Endodermal cell (in vitro differentiated cells): ENCODE measurements around the gene PITPNC1. TPM values are rescaled to one million over a fixed set of nuclear protein-coding genes. Genes with fewer than 3 reads are reported as not detected.

ENCODE experiments used
- DNase-seq: peaks from one replicate; pipeline ENCODE4 v3.0.0-alpha.2; 2017
- H3K27ac ChIP-seq: 2 replicates; pipeline ENCODE4 v1.5.1; 2013; ENCODE audit warnings: mild to moderate bottlenecking, low read depth, low read length, moderate library complexity
- H3K27me3 ChIP-seq: 2 replicates; pipeline ENCODE4 v1.6.1; 2013; ENCODE audit warnings: mild to moderate bottlenecking, low read length, moderate library complexity; ENCODE audit not compliant: insufficient read depth, control insufficient read depth, poor library complexity, severe bottlenecking
- H3K36me3 ChIP-seq: 2 replicates; pipeline ENCODE4 v1.7.0; 2013; ENCODE audit warnings: mild to moderate bottlenecking, low read length, moderate library complexity; ENCODE audit not compliant: control insufficient read depth, insufficient read depth
- H3K4me1 ChIP-seq: one replicate; pipeline ENCODE4 v1.7.0; 2013; ENCODE audit warnings: low read length; ENCODE audit not compliant: control insufficient read depth, insufficient read depth
- H3K4me3 ChIP-seq: 2 replicates; pipeline ENCODE4 v1.5.1; 2013; ENCODE audit warnings: mild to moderate bottlenecking, low read length, moderate library complexity
- H3K9ac ChIP-seq: 2 replicates; pipeline ENCODE4 v1.6.1; 2013; ENCODE audit warnings: mild to moderate bottlenecking, low read length, moderate library complexity; ENCODE audit not compliant: poor library complexity, severe bottlenecking; ENCODE audit errors: extremely low read depth
- H3K9me3 ChIP-seq: 2 replicates; pipeline ENCODE4 v1.6.1; 2013; ENCODE audit warnings: mild to moderate bottlenecking, low read length, moderate library complexity; ENCODE audit not compliant: control insufficient read depth
- H3K27ac Mint-ChIP-seq: 2 replicates; pipeline ENCODE4 v1.8.0; 2020; ENCODE audit warnings: mixed read lengths
- H3K27me3 Mint-ChIP-seq: 2 replicates; pipeline ENCODE4 v1.8.0; 2021; ENCODE audit warnings: mild to moderate bottlenecking, mixed read lengths; ENCODE audit not compliant: insufficient read depth
- H3K36me3 Mint-ChIP-seq: 2 replicates; pipeline ENCODE4 v1.8.0; 2020; ENCODE audit warnings: low read depth, mixed read lengths
- H3K4me1 Mint-ChIP-seq: 2 replicates; pipeline ENCODE4 v1.8.0; 2020; ENCODE audit warnings: mixed read lengths
- H3K4me3 Mint-ChIP-seq: 2 replicates; pipeline ENCODE4 v1.8.0; 2020; ENCODE audit warnings: mild to moderate bottlenecking, moderate library complexity, mixed read lengths
- H3K9me3 Mint-ChIP-seq: 2 replicates; pipeline ENCODE4 v1.8.0; 2020; ENCODE audit warnings: mild to moderate bottlenecking, mixed read lengths
- CTCF ChIP-seq: fragments of 200-600 bp; sonication (generic); conservative IDR thresholded peaks from 2 replicates; pipeline ENCODE4 v1.5.0; 2021; ENCODE audit warnings: antibody characterized with exemption, mild to moderate bottlenecking
- WGBS, 2 experiments: methylation state at CpG; one replicate each; pipeline versions ENCODE4 v1.1.5 to v1.1.7; 2013; ENCODE audit warnings: missing lambda C conversion rate in 2 of 2, mixed read lengths in 1 of 2; ENCODE audit not compliant: insufficient coverage in 1 of 2, insufficient read length in 1 of 2; 5-methylcytosine and 5-hydroxymethylcytosine counted together
- total RNA-seq, 2 donors: library from RNA; stranded (reverse); fragmentation: NEBNext Ultra II Directional in 1 of 2; extraction: Animal tissue kit (Norgen Biotek cat#: 25700) in 1 of 2; gene quantifications; 2 replicates in 1 of 2; 3 replicates in 1 of 2; pipeline ENCODE4 v1.2.1, GENCODE V29; 2021

Gene PITPNC1
- total RNA-seq, 2 donors from 2014 or later = 28.9 to 36.4 TPM

- Histone ChIP-seq H3K27ac (no peak overlapping the region), H3K9ac (no peak overlapping the region), H3K9me3 (peaks cover 16% of the 10 kb centered on the region), H3K4me3 (no peak overlapping the region), H3K4me1 (no peaks in the 10 kb centered on the region), H3K27me3 (no peaks in the 10 kb centered on the region), H3K36me3 (peaks cover 3% of the 10 kb centered on the region)
- peaks cover 29% of the 10 kb centered on the region for H3K36me3 Mint-ChIP-seq
- no peak overlapping the region for H3K27ac Mint-ChIP-seq
- no peak for TF ChIP-seq CTCF
- peak; percentile 28 for DNase-seq
- H3K9me3 Mint-ChIP-seq = peaks cover 13% of the 10 kb centered on the region
- H3K4me1 Mint-ChIP-seq = peaks cover 16% of the 10 kb centered on the region
- H3K27me3 Mint-ChIP-seq = no peaks in the 10 kb centered on the region
- H3K4me3 Mint-ChIP-seq = no peak overlapping the region
- WGBS, 2 experiments = 94 to 95% methylated on average over 8 to 10 of the region's 10 CpGs
Observed at GRCh38 chr17:67562005-67562404, 184.9 kb downstream of the PITPNC1 start.

- Histone ChIP-seq H3K27ac (no peak overlapping the region), H3K9me3 (peaks cover 16% of the 10 kb centered on the region), H3K27me3 (no peaks in the 10 kb centered on the region), H3K36me3 (peaks cover 4% of the 10 kb centered on the region), H3K4me3 (no peak overlapping the region), H3K4me1 (no peaks in the 10 kb centered on the region), H3K9ac (no peak overlapping the region)
- Mint-ChIP-seq H3K36me3 (peaks cover 28% of the 10 kb centered on the region), H3K9me3 (peaks cover 8% of the 10 kb centered on the region), H3K27ac (no peak overlapping the region), H3K4me3 (no peak overlapping the region), H3K27me3 (no peaks in the 10 kb centered on the region), H3K4me1 (peaks cover 5% of the 10 kb centered on the region)
- peak; percentile 7 for DNase-seq
- TF ChIP-seq CTCF = no peak
Observed at GRCh38 chr17:67563692-67564228, 186.7 kb downstream of the PITPNC1 start.

- H3K4me3 ChIP-seq = no peak overlapping the region
- H3K27ac ChIP-seq = no peak overlapping the region
- no peak for TF ChIP-seq CTCF
- H3K9ac ChIP-seq = no peak overlapping the region
- H3K27me3 ChIP-seq = no peaks in the 10 kb centered on the region
- no peak overlapping the region for H3K27ac Mint-ChIP-seq
- H3K4me3 Mint-ChIP-seq = no peak overlapping the region
- H3K36me3 Mint-ChIP-seq = peaks cover 33% of the 10 kb centered on the region
- peaks cover 8% of the 10 kb centered on the region for H3K9me3 Mint-ChIP-seq
- H3K36me3 ChIP-seq = peaks cover 4% of the 10 kb centered on the region
- H3K9me3 ChIP-seq = peaks cover 16% of the 10 kb centered on the region
- DNase-seq = no peak
- H3K4me1 Mint-ChIP-seq = no peaks in the 10 kb centered on the region
- no peaks in the 10 kb centered on the region for H3K27me3 Mint-ChIP-seq
- no peaks in the 10 kb centered on the region for H3K4me1 ChIP-seq
- WGBS, 2 experiments = 91% methylated on average over 2 of the region's 2 CpGs; no CpG with 5 or more reads in 1 of the 2 experiments
Observed at GRCh38 chr17:67565068-67565467, 188.0 kb downstream of the PITPNC1 start.
